KMS-11 (cell line): ENCODE measurements around the gene KCNQ1.

Experiments
- H2AFZ ChIP-seq: fragments of 200-600 bp; sonication (generic); 2 replicates; pipeline ENCODE4 v1.6.1; 2016; ENCODE audit warnings: antibody characterized with exemption, mixed run types, low read depth
- H3K27ac ChIP-seq: fragments of 200-600 bp; sonication (generic); 2 replicates; pipeline ENCODE4 v1.6.1; 2016; ENCODE audit warnings: mild to moderate bottlenecking, mixed run types
- H3K27me3 ChIP-seq: fragments of 200-600 bp; sonication (generic); 2 replicates; pipeline ENCODE4 v1.6.1; 2017; ENCODE audit warnings: mild to moderate bottlenecking, low read depth, mixed run types, moderate library complexity; ENCODE audit not compliant: insufficient read depth
- H3K36me3 ChIP-seq: fragments of 200-600 bp; sonication (generic); 2 replicates; pipeline ENCODE4 v1.6.1; 2017; ENCODE audit warnings: mild to moderate bottlenecking, mixed run types; ENCODE audit not compliant: insufficient read depth
- H3K4me1 ChIP-seq: fragments of 200-600 bp; sonication (generic); 2 replicates; pipeline ENCODE4 v1.6.1; 2016; ENCODE audit warnings: mild to moderate bottlenecking, low read depth, mixed run types; ENCODE audit not compliant: poor library complexity, severe bottlenecking
- H3K4me2 ChIP-seq: fragments of 200-600 bp; sonication (generic); 2 replicates; pipeline ENCODE4 v1.7.0; 2016; ENCODE audit warnings: mild to moderate bottlenecking, mixed run types
- H3K4me3 ChIP-seq: fragments of 200-600 bp; sonication (generic); IDR thresholded peaks from 2 replicates; pipeline ENCODE4 v1.6.1; 2017; ENCODE audit warnings: low read depth, low read length, mixed read lengths; ENCODE audit not compliant: insufficient read depth
- H3K79me2 ChIP-seq: fragments of 200-600 bp; sonication (generic); 2 replicates; pipeline ENCODE4 v1.6.1; 2016; ENCODE audit warnings: low read depth, mixed run types; ENCODE audit not compliant: insufficient read depth
- H3K9ac ChIP-seq: fragments of 200-600 bp; sonication (generic); 2 replicates; pipeline ENCODE4 v1.6.1; 2016; ENCODE audit warnings: mild to moderate bottlenecking, mixed run types
- H4K20me1 ChIP-seq: fragments of 200-600 bp; sonication (generic); 2 replicates; pipeline ENCODE4 v1.6.1; 2016; ENCODE audit warnings: mild to moderate bottlenecking, mixed run types; ENCODE audit not compliant: insufficient read depth
- TF ChIP-seq, protein P1 (sequence below): fragments of 200-600 bp; sonication (generic); conservative IDR thresholded peaks from 2 replicates; pipeline ENCODE4 v1.6.1; 2017; ENCODE audit warnings: low read depth, mild to moderate bottlenecking, antibody characterized with exemption, low read length, moderate library complexity, mixed read lengths

The KCNQ1 gene

GRCh38 chr11:2662430-2663299 is 217.9 kb downstream of the KCNQ1 start:
- Histone ChIP-seq H3K4me1 (no peaks in the 10 kb centered on the region), H3K4me2 (no peak overlapping the region), H3K4me3 (no peak overlapping the region), H3K79me2 (no peaks in the 10 kb centered on the region), H4K20me1 (no peaks in the 10 kb centered on the region), H3K27me3 (no peaks in the 10 kb centered on the region), H3K27ac (no peak overlapping the region), H3K36me3 (no peaks in the 10 kb centered on the region), H3K9ac (no peak overlapping the region), H2AFZ (no peak overlapping the region)
- TF ChIP-seq, protein P1, sequence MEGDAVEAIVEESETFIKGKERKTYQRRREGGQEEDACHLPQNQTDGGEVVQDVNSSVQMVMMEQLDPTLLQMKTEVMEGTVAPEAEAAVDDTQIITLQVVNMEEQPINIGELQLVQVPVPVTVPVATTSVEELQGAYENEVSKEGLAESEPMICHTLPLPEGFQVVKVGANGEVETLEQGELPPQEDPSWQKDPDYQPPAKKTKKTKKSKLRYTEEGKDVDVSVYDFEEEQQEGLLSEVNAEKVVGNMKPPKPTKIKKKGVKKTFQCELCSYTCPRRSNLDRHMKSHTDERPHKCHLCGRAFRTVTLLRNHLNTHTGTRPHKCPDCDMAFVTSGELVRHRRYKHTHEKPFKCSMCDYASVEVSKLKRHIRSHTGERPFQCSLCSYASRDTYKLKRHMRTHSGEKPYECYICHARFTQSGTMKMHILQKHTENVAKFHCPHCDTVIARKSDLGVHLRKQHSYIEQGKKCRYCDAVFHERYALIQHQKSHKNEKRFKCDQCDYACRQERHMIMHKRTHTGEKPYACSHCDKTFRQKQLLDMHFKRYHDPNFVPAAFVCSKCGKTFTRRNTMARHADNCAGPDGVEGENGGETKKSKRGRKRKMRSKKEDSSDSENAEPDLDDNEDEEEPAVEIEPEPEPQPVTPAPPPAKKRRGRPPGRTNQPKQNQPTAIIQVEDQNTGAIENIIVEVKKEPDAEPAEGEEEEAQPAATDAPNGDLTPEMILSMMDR = no peak

DNA sequence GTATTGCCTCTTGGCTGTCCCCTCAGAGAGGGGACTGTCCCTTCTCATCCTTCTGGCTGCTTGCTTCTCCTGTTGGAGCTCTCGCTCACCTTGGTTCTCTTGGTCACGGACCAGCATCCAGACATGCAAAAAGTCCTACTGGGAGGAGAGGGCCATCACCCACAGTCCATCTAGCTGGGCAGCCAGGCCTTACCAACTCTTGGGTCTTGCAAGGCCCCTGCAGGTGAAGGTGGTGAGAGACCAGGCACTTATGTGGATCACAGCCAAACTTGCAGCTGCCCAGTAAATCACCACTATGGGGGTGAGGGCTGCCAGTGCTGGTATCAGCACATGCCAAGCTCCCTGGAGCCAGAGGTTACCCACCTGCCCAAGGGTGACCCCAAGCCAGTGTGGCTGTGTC is 218.7 kb downstream of the KCNQ1 start:
- H3K79me2 ChIP-seq = no peaks in the 10 kb centered on the region
- no peak overlapping the region for H3K4me3 ChIP-seq
- H4K20me1 ChIP-seq = no peaks in the 10 kb centered on the region
- TF ChIP-seq, protein P1 = no peak
- no peak overlapping the region for H2AFZ ChIP-seq
- H3K27me3 ChIP-seq = no peaks in the 10 kb centered on the region
- H3K27ac ChIP-seq = no peak overlapping the region
- no peaks in the 10 kb centered on the region for H3K4me1 ChIP-seq
- no peaks in the 10 kb centered on the region for H3K36me3 ChIP-seq
- no peak overlapping the region for H3K4me2 ChIP-seq
- no peak overlapping the region for H3K9ac ChIP-seq

DNA sequence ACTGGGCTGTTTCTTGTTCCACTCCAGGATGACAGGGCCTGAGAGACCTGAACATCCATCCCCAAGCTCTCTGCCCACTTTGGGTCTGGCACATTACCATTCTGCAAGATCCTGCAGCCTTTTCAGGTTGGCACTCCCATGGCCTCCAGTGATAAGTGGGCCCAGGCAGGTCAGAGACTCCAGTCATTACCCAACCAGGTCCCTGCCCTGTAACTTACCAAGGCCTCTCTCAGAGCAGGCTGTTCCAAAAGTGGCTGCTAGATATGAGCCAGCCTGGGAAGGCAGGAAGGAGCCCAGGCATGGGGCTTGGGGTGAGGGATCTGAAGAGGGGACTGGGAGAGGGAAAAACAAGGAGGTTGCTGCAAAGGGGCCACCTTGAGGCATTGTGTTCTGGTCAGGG is 219.1 kb downstream of the KCNQ1 start:
- H3K4me1 ChIP-seq = no peaks in the 10 kb centered on the region
- no peak overlapping the region for H3K4me3 ChIP-seq
- H4K20me1 ChIP-seq = no peaks in the 10 kb centered on the region
- no peaks in the 10 kb centered on the region for H3K79me2 ChIP-seq
- H3K4me2 ChIP-seq = no peak overlapping the region
- TF ChIP-seq, protein P1 = no peak
- H3K27ac ChIP-seq = no peak overlapping the region
- H2AFZ ChIP-seq = no peak overlapping the region
- H3K9ac ChIP-seq = no peak overlapping the region
- H3K36me3 ChIP-seq = no peaks in the 10 kb centered on the region
- no peaks in the 10 kb centered on the region for H3K27me3 ChIP-seq

GRCh38 chr11:2664376-2664775 is 219.6 kb downstream of the KCNQ1 start:
- Histone ChIP-seq H3K4me3 (no peak overlapping the region), H3K9ac (no peak overlapping the region), H4K20me1 (no peaks in the 10 kb centered on the region), H2AFZ (no peak overlapping the region), H3K4me2 (no peak overlapping the region), H3K79me2 (no peaks in the 10 kb centered on the region), H3K36me3 (no peaks in the 10 kb centered on the region), H3K27me3 (no peaks in the 10 kb centered on the region), H3K27ac (no peak overlapping the region), H3K4me1 (no peaks in the 10 kb centered on the region)
- TF ChIP-seq, protein P1 = no peak
